GM11168 (cell line): ENCODE data around the gene CEBPB.
"Not testable (repeated sequence)": the region's sequence is repeated elsewhere in the genome, so short reads cannot be mapped to it uniquely, and the experiment has no call there.

Source experiments
- in situ Hi-C: fragments of 300-500 bp; cut with MboI; formaldehyde crosslinking; loops from one replicate; pipeline ENCODE4 v1.12.0; 2022; ENCODE audit warnings: low sequenced_read_pairs; ENCODE audit not compliant: unreplicated experiment

The CEBPB gene

DNA sequence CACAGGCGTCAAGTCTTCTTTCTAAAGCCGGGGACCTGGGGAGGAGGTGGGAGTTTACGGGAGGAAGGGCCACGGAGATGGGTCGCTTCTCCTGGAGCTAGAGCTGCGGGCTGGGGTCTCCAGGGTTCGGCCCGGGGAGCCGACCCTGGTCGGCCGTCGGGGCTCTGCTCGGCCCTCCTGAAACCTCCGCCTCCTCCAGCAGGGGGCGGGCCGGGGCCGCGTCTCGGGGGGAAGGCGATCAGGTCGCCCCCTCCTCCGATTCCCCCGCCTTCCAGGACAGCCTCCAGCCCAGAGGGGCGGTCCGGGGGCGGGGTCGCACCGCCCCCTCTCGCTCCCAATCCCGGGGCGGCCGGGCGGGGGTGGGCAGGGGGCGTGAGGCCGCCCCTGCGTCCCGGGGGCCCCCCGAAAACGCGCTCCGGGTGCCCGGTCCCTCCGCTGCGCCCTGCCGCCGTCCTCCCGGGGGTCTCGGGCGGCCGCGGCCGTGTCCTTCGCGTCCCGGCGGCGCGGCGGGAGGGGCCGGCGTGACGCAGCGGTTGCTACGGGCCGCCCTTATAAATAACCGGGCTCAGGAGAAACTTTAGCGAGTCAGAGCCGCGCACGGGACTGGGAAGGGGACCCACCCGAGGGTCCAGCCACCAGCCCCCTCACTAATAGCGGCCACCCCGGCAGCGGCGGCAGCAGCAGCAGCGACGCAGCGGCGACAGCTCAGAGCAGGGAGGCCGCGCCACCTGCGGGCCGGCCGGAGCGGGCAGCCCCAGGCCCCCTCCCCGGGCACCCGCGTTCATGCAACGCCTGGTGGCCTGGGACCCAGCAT is at the start of gene CEBPB:
CEBPB (plus strand) TSS at position 580 of the 814 bp plus-strand sequence; CDS start at position 784, 204 bp downstream.
- in situ Hi-C loops: no loop called here

DNA sequence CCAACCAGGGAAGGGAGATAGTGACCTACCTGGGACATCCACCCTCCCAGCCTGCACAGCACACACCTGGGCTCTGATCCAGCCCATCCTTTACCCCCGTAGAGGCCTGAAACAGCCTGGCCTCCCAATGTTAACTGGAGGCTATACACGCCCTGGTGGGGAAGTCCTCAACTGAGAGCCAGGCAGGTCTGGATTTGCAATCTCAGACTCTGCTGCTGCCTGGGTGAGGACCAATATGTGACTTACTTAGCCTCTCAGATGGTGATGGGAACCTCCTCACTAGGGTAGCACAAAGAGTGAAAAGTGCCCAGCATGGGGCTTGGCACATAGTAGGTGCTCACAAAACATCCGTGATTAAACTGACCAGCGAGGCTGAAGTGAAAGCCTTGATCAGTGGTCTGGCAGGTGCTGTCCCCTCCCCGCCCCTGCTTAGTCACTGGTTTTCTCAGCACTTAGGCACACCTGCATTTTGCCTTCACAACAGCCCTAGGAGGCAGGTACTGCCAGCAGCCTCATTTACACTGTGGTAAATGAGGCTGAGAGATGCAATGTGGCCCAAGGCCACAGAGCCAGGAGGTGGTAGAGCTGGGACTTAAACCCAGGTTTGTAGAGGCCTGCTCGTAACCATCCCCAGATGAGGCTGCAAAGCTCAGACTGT is 49.5 kb upstream of the CEBPB start:
- in situ Hi-C loops: no loop called here

DNA sequence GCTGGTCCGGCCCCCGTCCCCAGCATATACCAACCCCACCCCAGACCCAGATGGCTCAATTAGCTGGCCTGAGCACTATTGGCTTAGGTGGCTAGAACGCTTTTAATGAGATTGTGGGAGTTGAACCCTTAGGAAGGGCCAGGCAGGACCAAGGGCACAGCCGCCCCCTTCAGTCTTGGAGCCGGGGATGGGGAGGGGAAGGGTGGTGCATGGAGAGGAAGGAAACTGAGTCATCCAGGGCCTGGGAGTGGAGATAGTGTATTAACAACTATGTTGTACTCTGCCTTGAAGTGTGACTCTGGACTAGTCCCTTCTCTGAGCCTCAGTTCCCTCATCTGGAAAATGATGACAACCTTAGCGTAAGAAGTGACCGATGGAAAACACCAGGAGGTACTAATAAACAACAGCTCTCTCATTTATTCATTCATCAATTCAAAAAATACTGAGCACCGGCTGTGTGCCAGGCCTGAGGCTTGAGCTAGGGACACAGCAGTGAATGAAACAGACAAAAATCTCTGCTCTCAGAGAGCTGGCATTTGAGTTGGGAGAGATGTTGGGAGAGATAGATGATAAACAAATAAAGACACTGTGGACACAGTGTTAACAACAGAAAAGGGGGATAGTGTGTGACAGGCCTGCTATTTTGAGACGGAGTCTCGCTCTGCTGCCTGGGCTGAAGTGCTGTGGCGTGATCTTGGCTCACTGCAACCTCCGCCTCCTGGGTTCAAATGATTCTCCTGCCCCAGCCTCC is 48.6 kb upstream of the CEBPB start:
- in situ Hi-C loops: no loop called here

DNA sequence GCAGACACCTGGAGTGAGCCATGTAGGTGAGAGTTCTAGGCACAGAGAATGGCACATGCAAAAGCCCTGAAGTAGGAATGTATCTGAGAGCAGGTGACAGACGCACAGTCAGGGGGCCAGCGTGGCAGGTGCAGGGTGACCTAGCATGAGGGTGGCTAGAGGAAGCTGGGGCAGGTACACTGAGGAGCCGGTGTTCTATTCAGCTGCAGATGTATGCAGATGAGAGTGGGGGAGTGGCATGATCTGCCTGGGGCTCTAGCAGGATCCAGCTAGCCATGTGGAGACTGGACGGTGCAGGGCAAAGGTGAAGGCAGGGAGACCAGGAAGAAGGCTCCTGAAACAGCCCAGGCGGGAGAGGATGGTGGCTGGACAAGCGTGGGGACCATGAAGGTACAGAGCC is 47.8 kb upstream of the CEBPB start:
- in situ Hi-C loops: no loop called here

DNA sequence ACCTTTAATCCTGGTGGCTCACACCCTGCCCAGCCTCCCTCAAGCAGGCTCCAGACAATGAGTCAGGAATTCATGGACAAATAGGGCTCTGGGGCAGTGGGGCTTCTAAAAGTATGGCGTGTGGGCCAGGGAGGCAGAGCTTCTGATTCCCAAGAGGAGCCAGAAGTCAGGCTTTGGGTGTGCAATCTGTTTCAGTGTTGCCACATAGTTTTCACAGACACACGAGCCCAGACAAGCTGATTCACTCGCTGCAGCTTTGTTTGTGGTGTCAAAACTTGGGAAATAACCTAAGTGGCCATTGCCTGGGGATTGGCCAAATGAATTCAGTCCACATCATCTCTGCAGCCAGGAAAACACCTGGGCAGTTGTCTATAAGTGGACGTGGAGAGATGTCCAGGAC is 46.3 kb upstream of the CEBPB start:
- in situ Hi-C loops: no loop called here

DNA sequence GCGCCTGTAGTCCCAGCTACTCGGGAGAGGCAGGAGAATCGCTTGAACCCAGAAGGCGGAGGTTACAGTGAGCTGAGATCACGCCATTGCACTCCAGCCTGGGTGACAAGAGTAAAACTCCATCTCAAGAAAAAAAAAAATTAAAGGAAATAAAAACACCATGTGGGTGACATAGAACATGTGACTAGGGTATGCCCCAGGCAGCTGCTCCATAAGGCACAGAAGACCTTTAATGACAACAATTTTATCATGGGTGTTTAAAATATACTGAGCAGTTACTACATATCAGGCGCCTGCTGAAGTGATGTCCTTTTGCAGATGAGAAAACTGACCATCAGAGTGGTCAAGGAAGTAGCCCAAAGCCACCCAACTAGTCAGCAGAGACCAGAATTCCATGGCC is 45.1 kb upstream of the CEBPB start:
- in situ Hi-C loops: no loop called here

DNA sequence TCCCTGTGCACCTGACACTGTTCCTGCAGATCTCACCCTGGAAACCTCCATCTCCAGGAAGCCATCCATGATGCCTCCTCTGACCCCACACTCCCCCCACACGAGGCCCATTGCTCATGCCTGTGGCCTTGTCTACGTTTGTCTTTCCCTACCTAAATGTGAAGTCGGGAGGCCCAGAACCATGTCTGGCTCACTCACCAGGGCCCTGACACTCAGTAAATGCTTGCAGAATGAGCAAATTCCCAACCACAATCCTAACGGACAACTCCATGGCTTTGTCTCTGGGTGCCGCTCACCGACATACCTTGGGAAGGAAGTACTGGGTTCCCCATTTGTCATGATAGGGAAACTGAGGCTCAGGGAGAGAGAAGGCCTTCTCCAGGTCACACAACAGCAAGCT is 44.4 kb upstream of the CEBPB start:
- in situ Hi-C loops: no loop called here

DNA sequence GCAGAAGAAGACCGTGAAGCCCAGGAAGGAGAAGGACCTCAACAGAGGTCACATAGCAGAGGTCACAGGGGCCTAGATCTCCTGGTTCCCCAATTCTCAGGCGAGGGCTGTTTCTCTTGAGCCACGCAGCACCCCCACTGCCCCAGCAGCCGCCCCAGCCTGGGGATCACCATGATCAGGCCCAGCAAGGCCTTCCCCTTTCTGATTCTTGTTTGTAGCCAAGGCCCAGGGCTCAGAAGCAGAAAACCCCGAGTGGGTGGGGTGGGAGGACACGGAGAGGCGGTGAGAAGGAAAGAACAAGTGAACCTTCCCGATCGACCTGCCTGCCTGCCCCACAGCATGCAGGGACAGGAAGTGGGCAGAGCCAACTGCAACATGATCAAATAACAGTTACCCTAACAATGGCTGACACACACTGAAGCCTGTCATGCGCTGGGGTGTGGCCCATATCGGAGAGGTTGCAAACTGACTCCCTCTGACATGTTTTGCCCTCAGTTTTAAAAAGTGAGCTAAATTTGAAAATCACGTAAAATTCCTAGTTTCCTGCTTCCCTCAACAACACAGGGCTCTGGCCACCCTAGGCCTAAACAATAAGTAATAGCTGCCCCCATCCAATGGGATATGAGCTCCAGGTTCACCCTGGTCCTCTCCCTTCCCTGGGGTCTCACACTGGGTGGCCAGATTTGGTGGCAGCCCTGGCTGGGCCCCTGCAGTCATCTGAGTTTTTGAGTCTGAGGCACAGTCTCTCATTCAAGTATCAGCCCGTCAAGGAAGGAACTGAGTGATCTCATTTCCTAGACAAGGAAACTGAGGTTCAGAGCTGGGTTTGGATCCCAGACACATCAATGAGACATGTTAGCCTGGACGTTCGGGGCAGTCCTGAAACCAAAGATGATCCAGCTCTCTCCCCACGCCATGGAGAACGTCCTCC is 43.6 kb upstream of the CEBPB start:
- in situ Hi-C loops: no loop called here

DNA sequence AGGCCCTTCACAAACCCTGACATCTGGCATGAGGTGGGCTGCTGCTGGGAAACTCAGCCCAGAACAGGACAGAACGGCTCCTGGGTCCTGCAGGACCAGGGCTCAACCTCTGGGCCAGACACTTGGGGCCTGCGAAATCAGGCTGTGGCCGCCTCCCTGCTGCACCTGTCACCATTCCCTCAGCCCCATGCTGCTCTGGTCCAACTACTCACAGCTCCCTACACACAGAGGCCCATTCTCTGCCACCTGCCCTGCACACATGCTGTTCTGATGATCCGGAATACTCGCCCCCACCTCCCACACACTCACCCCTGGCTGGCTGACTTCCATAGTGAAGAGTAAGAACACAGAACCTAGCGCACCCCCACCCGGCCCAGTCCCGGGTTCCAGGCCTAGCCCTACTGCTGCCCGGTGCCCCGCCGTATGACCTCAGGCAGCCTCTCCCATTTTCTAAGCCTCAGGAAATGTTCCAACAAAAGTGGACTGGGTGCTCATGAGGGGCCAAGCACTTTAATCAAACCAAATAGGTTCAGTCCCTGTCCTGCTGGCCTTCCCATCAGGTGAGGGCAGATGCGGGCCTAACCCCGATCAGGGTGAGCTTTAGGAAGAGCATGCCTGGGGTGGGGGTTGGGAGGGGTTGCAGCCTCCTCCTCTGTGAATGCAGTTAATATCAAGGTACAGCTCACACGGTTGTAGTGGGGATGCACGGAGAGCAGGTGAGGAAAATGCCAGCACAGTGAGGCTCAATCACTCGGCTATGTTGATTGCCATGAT is 41.0 kb upstream of the CEBPB start:
- in situ Hi-C loops: no loop called here

DNA sequence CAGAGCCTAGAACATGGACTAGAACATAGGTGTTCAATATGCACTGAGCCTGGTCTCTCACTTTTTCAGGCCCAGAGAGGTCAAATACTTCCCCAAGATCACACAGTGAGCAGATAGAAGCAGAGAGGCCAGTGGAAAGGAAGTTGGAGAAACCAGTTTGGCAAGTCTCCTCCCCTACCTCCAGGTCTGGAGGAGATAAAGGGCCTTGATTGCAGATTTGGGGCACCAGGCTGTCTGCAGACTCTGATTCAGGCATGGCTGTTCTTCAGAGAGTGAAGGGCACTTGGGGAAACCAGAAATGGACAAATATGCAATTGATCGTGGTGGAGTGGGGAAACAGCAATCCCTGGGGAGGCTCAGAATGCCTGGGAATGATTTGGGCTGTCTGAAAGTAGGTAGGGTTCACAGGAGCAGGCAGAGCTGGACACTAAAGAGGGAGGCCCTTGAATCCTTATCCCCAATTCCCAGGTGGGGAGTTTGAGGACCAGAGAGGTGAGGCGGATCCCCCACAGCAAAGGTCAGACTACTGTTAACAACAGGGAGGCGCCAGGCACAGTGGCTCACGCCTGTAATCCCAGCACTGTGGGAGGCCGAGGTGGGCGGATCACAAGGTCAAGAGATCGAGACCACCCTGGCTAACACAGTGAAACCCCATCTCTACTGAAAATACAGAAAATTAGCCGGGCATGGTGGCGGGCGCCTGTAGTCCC is 39.4 kb upstream of the CEBPB start:
- in situ Hi-C loops: no loop called here

DNA sequence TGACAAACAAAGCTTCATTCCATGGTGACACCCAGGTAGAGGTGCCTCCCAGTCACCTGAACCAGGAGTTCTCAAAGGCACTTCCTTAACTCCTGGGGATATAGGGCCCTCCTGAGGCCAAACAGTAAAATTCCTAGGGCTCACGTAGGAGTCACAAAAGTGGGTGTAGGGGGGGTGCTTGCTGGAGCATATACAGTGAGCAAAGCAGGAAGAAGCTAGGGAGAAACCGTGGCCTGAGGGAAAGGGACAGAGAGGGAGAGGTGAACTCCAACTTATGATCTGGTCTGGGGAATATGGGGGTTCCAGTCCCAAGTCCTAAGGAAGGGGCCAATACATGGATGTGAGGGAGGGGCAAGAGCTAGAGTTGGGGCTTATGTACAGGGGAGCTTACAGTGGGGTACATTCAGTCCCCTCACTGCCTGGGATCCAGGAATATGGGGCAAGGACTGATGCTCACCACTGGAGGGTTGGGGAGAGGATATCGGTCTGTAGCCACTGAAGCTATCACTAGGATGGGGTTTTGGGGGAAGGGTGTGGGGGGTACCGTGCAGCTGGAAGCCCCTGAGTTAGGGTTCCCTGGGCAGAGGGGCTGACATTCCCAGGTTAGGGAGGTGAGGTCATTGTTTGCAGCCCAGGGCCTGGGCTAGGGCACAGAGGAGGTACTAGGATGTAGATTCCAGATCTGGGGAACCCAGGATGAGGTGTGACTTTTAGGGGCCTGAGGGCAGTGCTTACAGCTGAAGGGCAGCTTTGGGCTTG is 38.1 kb upstream of the CEBPB start:
- in situ Hi-C loops: no loop called here

DNA sequence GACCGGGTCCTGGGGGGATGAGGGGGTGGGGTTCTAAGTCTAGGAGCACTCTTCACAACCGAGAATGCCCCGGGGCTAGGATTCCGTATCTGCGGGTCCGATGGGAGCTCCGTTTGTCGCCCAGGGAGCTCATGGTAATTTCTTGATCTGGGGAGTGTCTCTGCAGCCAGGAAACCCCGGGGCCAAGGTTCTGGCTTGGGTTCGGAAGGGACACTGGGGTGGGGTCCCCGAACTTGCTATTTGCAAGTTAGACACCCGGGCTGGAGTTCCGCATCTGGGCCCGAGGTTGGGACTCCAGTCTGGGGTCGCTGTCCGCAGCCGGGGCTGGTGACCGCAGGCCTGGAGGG is 37.5 kb upstream of the CEBPB start:
- in situ Hi-C loops: no loop called here

DNA sequence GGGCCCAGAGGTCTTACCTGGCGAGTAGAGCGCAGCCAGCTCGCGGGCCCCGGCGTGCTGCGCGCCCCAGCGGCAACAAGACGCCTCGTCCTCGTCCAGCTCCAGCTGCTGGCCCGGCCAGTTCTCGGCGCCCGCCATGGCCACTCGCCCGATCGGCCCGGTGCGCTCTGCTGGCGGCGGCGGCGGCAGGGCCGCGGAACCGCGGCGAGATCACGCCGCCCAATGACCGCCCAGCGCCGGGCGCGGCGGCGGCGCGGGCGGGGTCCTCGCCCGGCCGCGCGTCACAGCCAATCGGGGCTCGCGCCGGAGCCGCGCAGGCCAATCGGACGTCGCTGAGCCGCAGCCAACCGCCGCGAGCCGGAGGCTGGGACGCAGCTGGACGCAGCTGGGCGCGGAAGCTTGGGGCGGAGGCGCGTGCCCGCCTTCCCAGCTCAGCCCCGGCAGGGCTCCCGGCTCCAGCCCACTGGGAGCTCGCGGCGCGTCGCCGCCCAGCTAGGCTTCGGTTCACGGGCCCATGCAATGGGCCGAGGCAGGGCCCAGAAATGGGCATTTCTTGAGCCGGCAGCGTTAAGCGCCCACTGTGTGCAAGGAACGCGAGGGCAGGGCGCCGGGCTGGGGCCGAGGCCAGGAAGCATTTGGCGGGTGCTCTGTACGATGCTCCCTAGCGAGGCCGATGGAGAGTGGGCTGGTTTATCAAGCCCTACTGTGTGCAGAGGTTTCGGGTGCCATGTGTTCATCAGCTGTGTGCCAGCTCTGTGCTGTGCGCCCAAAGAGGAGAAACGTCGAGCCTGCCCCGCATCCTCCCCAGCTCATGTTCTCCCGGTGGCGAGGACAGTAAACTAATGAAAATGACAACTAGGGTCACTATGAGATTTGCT is 36.9 kb upstream of the CEBPB start, which contains the start of gene PEDS1:
PEDS1 (minus strand) TSS at position 224 of the 878 bp plus-strand sequence; CDS start at position 138, 86 bp downstream.
- in situ Hi-C loops: no loop called here

DNA sequence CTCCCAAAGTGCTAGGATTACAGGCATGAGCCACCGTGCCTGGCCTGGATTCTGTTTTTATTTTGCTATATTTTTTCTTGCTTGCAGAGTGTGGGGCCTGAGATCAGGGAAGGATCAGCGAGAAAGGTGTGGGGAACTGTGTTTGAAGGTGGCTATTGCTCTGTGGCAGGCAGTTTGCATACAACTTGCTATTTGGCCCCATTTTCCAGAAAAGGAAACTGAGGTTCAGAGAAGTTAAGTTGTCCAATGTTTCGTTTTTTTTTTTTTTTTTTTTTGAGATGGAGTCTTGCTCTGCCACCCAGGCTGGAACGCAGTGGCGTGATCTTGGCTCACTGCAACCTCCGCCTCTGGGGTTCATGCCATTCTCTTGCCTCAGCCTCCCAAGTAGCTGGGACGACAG is 29.1 kb upstream of the CEBPB start:
- in situ Hi-C loops: not testable (repeated sequence)

DNA sequence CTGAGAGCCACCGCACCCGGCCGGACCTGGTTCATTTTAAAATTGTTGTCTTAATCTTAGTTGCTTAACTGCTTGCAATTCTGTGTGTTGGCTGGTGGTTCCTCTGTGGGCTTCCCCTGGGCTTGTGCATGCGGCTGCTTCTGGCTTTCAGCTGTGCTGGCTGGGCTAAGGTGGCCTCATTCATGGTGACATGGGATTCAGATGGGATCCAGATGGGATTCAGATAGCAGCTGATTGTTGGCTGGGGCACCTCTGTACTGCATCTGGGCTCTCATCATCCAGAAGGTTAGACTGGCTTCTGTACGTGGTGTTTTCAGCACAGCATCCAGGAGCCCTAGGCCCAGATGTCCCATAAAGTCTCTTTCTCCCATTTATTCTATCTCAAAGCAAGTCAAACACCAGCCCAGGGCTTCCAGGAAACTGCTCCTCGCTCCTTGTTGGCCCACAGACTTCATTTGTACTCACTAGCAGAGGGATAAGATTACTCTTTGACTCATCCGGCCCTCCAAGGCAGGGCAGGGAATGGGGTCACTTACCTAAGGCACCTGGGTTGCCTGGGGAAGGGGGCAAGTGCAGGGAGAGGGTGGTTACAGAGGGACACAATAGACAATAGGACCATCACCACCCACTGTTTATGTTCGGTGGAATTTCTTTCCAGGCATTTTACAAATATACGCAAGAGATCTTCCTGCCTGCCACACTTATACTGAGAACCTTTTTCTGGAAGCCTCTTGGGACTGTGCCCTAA is 26.9 kb upstream of the CEBPB start:
- in situ Hi-C loops: no loop called here
